Measurements from ENCODE around the gene CDKL1.

DNA sequence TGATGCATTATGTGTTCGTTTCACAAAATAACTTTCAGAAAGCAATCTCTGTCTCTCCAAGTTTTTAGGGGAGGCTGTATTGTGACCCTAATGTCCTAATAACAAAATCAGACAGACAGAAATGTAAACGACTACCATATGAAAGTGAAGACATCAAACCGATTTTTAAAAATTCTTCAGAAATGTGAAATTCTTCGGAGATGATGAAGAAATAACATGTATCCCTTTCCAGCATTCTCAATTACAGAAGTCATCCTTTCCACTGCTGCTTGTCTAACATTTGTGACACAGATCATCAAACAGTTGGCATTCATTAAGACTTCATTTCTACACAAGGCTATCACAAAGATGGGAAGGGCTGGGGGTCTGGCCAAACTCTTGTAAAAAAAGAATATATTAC, 43.6 kb downstream of the CDKL1 start:
- TF ChIP-seq NFIC (IDR thresholded peaks at IDR 0.05; ENCODE audit: borderline replicate concordance) (no peak), TAF1 (IDR thresholded peaks at IDR 0.05; ENCODE audit: borderline replicate concordance, low read depth, low read length) (no peak), SMC3 (IDR thresholded peaks at IDR 0.05; ENCODE audit: low read depth, low read length) (no peak)
- TF ChIP-seq, protein P1, sequence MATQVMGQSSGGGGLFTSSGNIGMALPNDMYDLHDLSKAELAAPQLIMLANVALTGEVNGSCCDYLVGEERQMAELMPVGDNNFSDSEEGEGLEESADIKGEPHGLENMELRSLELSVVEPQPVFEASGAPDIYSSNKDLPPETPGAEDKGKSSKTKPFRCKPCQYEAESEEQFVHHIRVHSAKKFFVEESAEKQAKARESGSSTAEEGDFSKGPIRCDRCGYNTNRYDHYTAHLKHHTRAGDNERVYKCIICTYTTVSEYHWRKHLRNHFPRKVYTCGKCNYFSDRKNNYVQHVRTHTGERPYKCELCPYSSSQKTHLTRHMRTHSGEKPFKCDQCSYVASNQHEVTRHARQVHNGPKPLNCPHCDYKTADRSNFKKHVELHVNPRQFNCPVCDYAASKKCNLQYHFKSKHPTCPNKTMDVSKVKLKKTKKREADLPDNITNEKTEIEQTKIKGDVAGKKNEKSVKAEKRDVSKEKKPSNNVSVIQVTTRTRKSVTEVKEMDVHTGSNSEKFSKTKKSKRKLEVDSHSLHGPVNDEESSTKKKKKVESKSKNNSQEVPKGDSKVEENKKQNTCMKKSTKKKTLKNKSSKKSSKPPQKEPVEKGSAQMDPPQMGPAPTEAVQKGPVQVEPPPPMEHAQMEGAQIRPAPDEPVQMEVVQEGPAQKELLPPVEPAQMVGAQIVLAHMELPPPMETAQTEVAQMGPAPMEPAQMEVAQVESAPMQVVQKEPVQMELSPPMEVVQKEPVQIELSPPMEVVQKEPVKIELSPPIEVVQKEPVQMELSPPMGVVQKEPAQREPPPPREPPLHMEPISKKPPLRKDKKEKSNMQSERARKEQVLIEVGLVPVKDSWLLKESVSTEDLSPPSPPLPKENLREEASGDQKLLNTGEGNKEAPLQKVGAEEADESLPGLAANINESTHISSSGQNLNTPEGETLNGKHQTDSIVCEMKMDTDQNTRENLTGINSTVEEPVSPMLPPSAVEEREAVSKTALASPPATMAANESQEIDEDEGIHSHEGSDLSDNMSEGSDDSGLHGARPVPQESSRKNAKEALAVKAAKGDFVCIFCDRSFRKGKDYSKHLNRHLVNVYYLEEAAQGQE (IDR thresholded peaks at IDR 0.05; ENCODE audit: low read depth, low read length) = no peak
- TF ChIP-seq, protein P2, sequence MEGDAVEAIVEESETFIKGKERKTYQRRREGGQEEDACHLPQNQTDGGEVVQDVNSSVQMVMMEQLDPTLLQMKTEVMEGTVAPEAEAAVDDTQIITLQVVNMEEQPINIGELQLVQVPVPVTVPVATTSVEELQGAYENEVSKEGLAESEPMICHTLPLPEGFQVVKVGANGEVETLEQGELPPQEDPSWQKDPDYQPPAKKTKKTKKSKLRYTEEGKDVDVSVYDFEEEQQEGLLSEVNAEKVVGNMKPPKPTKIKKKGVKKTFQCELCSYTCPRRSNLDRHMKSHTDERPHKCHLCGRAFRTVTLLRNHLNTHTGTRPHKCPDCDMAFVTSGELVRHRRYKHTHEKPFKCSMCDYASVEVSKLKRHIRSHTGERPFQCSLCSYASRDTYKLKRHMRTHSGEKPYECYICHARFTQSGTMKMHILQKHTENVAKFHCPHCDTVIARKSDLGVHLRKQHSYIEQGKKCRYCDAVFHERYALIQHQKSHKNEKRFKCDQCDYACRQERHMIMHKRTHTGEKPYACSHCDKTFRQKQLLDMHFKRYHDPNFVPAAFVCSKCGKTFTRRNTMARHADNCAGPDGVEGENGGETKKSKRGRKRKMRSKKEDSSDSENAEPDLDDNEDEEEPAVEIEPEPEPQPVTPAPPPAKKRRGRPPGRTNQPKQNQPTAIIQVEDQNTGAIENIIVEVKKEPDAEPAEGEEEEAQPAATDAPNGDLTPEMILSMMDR (IDR thresholded peaks at IDR 0.05) = no peak
